ENCODE measurements around the gene LCA5. TPM values are rescaled to one million over a fixed set of nuclear protein-coding genes. Genes with fewer than 3 reads are reported as not detected.

LCA5 gene
- total RNA-seq, 1 donor from 2014 or later, result 6.4 TPM

GRCh38 chr6:79441192-79441591 is 96.0 kb downstream of the LCA5 start:
- H3K36me3 ChIP-seq, result no peaks in the 10 kb centered on the region
- no peak for DNase-seq (ENCODE audit: extremely low spot score in 2 of 2)
- H3K27me3 ChIP-seq, result no peaks in the 10 kb centered on the region
- no peak overlapping the region for H3K27ac ChIP-seq
- H3K9me3 ChIP-seq, result no peaks in the 10 kb centered on the region
- H3K4me3 ChIP-seq, result no peak overlapping the region
- H3K4me1 ChIP-seq, result no peaks in the 10 kb centered on the region
- no peak for TF ChIP-seq CTCF (IDR thresholded peaks at IDR 0.05)
- no peak for TF ChIP-seq POLR2AphosphoS5 (IDR thresholded peaks at IDR 0.05; ENCODE audit: insufficient read depth in 1 of 2, low read depth in 1 of 2)
- TF ChIP-seq POLR2A (IDR thresholded peaks at IDR 0.05), result no peak
- intact Hi-C loops (cut with DNase I), result no loop called here

GRCh38 chr6:79440598-79440997 is 96.6 kb downstream of the LCA5 start:
- Histone ChIP-seq H3K4me1 (no peaks in the 10 kb centered on the region), H3K4me3 (no peak overlapping the region), H3K9me3 (no peaks in the 10 kb centered on the region), H3K36me3 (no peaks in the 10 kb centered on the region), H3K27ac (no peak overlapping the region), H3K27me3 (no peaks in the 10 kb centered on the region)
- TF ChIP-seq POLR2A (IDR thresholded peaks at IDR 0.05) (no peak), CTCF (IDR thresholded peaks at IDR 0.05) (no peak), POLR2AphosphoS5 (IDR thresholded peaks at IDR 0.05; ENCODE audit: insufficient read depth in 1 of 2, low read depth in 1 of 2) (no peak)
- no peak for DNase-seq (ENCODE audit: extremely low spot score in 2 of 2)
- intact Hi-C loops (cut with DNase I), result no loop called here

- Histone ChIP-seq H3K27me3 (no peaks in the 10 kb centered on the region), H3K4me3 (no peak overlapping the region), H3K9me3 (no peaks in the 10 kb centered on the region), H3K27ac (no peak overlapping the region), H3K36me3 (no peaks in the 10 kb centered on the region), H3K4me1 (no peaks in the 10 kb centered on the region)
- intact Hi-C loops (cut with DNase I), result no loop called here
- DNase-seq (ENCODE audit: extremely low spot score in 2 of 2), result no peak
- TF ChIP-seq POLR2A (IDR thresholded peaks at IDR 0.05) (no peak), CTCF (IDR thresholded peaks at IDR 0.05) (no peak), POLR2AphosphoS5 (IDR thresholded peaks at IDR 0.05; ENCODE audit: insufficient read depth in 1 of 2, low read depth in 1 of 2) (no peak)
Observed at GRCh38 chr6:79438030-79438429, 99.2 kb downstream of the LCA5 start.

- Histone ChIP-seq H3K27ac (no peak overlapping the region), H3K27me3 (no peaks in the 10 kb centered on the region), H3K9me3 (no peaks in the 10 kb centered on the region), H3K36me3 (no peaks in the 10 kb centered on the region), H3K4me1 (no peaks in the 10 kb centered on the region), H3K4me3 (no peak overlapping the region)
- TF ChIP-seq POLR2A (IDR thresholded peaks at IDR 0.05) (no peak), CTCF (IDR thresholded peaks at IDR 0.05) (no peak), POLR2AphosphoS5 (IDR thresholded peaks at IDR 0.05; ENCODE audit: insufficient read depth in 1 of 2, low read depth in 1 of 2) (no peak)
- DNase-seq (ENCODE audit: extremely low spot score in 2 of 2), result no peak
- intact Hi-C loops (cut with DNase I), result no loop called here
Observed at GRCh38 chr6:79436241-79436640, 101.0 kb downstream of the LCA5 start.

- Histone ChIP-seq H3K4me3 (no peak overlapping the region), H3K4me1 (no peaks in the 10 kb centered on the region), H3K27ac (no peak overlapping the region), H3K9me3 (no peaks in the 10 kb centered on the region), H3K27me3 (no peaks in the 10 kb centered on the region), H3K36me3 (no peaks in the 10 kb centered on the region)
- TF ChIP-seq CTCF (IDR thresholded peaks at IDR 0.05) (no peak), POLR2AphosphoS5 (IDR thresholded peaks at IDR 0.05; ENCODE audit: insufficient read depth in 1 of 2, low read depth in 1 of 2) (no peak), POLR2A (IDR thresholded peaks at IDR 0.05) (no peak)
- intact Hi-C loops (cut with DNase I), result no loop called here
- DNase-seq (ENCODE audit: extremely low spot score in 2 of 2), result no peak
Observed at GRCh38 chr6:79435746-79436145, 101.5 kb downstream of the LCA5 start.

Small RNAs within 50 kb of the gene (small RNA-seq; reads per million reads assigned to genes)
- gene DBIP1, result 0.34 reads per million

Other genes starting within 250 kb of the LCA5 start
- 38.3 TPM for gene SH3BGRL2, start 93.9 kb upstream of the LCA5 start, total RNA-seq